HFF-Myc (cell line): ENCODE results near the gene SUFU.

Experiments used
- DNase-seq: peaks from one replicate; pipeline ENCODE4 v3.0.0-alpha.2; 2011; ENCODE audit warnings: low read depth; ENCODE audit errors: extremely low read depth
- H3K4me3 ChIP-seq: replicated peaks from 2 replicates; pipeline ENCODE4 v1.5.1; 2011; ENCODE audit warnings: low read depth, mild to moderate bottlenecking, control low read depth, low read length
- CTCF ChIP-seq: IDR thresholded peaks from 2 replicates; pipeline ENCODE4 v1.5.1; 2012; ENCODE audit warnings: mild to moderate bottlenecking, low read depth, low read length, control low read depth; ENCODE audit errors: missing control alignments

SUFU gene

DNA sequence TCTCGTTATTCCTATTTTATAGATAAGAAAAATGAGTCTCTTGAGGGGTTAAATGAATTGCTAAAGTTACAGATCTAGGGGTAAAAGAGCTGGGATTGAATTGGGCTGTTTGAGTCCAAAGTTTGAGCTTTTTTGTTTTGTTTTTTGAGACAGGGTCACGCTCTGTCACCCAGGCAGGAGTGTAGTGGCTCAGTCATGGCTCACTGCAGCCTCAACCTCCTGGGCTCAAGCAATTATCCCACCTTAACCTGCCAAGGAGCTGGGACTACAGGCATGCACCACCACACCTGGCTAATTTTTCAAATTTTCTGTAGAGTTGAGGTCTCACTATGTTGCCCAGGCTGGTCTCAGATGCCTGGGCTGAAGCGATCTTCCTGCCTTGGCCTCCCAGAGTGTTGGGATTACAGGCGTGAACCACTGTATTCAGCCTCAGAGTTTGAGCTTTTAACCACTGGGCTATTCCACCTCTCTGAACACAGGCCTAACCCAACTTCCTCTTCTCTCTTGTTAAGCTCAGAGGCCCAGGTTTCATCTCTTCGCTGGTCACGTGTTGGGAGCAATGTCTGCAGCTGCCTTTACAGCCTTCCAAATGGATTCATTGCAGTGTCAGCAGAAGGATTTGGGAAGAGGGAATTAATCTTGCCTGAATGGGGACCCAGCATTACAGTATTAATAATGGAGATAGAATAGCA is 8.0 kb downstream of the SUFU start:
- DNase-seq = no peak
- no peak overlapping the region for H3K4me3 ChIP-seq
- TF ChIP-seq CTCF = no peak

GRCh38 chr10:102514487-102515311 is 10.9 kb downstream of the SUFU start:
- no peak overlapping the region for H3K4me3 ChIP-seq
- DNase-seq = no peak
- no peak for TF ChIP-seq CTCF

DNA sequence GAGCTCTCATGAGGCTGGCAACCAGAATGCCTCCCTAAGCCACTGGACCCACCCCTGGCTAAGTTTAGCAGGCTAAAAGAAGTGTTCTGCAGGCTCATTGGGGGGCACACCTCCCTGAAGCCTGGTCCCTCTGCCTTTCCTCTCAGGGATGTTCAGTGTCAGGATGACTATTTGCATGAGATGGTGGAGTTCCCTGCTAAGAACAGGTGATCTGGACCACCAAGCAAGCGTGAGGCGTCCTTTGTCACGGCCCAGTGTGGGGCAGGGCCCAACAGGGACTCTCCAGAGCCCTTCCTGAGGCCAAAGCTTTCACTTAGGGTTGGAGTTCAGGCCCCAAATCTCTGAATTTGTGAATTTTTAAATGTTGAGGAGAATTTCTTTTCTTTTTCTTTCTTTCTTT is 12.0 kb downstream of the SUFU start:
- no peak for TF ChIP-seq CTCF
- no peak for DNase-seq
- no peak overlapping the region for H3K4me3 ChIP-seq

DNA sequence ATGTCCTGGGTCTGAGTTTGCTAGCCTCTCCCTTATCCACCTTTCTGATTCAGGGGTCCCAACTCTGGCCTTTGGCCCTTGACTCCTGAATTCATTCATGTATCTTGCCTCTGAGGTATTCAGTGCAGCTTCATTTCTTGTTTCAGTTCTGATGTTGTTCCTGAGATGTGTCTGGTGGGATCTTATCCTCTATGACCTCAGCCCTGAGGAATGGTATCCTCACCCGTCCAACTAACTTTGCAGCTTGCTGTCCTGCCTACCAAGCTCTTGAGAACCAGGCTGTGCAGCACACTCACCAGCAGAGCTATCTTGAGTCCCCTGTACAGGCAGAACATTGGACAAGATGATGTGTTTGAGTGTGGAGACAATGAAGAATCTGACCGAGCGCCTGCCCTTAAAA is 13.8 kb downstream of the SUFU start:
- DNase-seq = no peak
- no peak overlapping the region for H3K4me3 ChIP-seq
- TF ChIP-seq CTCF = no peak

- no peak overlapping the region for H3K4me3 ChIP-seq
- TF ChIP-seq CTCF = no peak
- no peak for DNase-seq
Observed at GRCh38 chr10:102519246-102519825, 15.6 kb downstream of the SUFU start.

DNA sequence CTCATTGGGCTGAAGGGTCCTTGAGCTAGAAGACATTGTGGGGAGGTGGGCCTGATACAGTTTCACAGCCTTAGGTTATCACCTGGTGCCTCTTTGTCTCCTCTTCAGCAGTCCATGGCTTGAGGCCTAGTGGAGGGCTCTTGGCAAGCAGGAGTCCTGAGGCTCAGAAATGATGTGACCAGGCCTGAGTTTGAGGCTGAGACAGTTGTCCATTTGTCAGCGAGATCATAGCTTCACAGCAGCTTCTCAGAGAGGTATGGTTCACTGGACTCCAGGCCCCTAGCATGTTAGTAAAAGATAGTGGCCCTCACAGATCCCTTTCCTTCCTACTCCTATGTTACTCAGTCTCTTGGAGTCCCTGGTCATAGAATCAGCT is 19.1 kb downstream of the SUFU start:
- no peak for DNase-seq
- no peak for TF ChIP-seq CTCF
- H3K4me3 ChIP-seq = no peak overlapping the region
